HepG2 (cell line): ENCODE measurements around the gene UBE2L6. TPM values are rescaled to one million over a fixed set of nuclear protein-coding genes. Genes with fewer than 3 reads are reported as not detected.

Experiments
- EEA1 ChIP-seq: sonication (generic); formaldehyde crosslinking; IDR thresholded peaks from 2 replicates; pipeline ENCODE4 v1.5.1; 2020; ENCODE audit warnings: mild to moderate bottlenecking, missing genetic modification reagents, borderline replicate concordance
- SP1 ChIP-seq, 2 experiments: fragments of 450-650 bp in 1 of 2; sonication (generic) in 1 of 2; formaldehyde crosslinking in 1 of 2; IDR thresholded peaks; 2 replicates each; pipeline versions ENCODE4 v1.4.0 to v1.6.1; 2016 to 2020; ENCODE audit warnings: missing genetic modification reagents in 1 of 2
- TGIF2 ChIP-seq: IDR thresholded peaks from 2 replicates; pipeline ENCODE4 v1.6.1; 2016; ENCODE audit warnings: control low read depth, missing compliant biosample characterization
- ZNF124 ChIP-seq: sonication (generic); formaldehyde crosslinking; IDR thresholded peaks from 2 replicates; pipeline ENCODE4 v1.4.0; 2020; ENCODE audit warnings: missing genetic modification reagents
- ZNF180 ChIP-seq: sonication (generic); formaldehyde crosslinking; IDR thresholded peaks from 2 replicates; pipeline ENCODE4 v1.4.0; 2020; ENCODE audit warnings: low read depth, missing genetic modification reagents, borderline replicate concordance
- ZNF720 ChIP-seq: sonication (generic); formaldehyde crosslinking; IDR thresholded peaks from 2 replicates; pipeline ENCODE4 v1.4.0; 2020; ENCODE audit warnings: missing genetic modification reagents
- ZNF792 ChIP-seq: IDR thresholded peaks from 2 replicates; pipeline ENCODE4 v1.6.1; 2016
- ZSCAN12 ChIP-seq: sonication (generic); formaldehyde crosslinking; IDR thresholded peaks from 2 replicates; pipeline ENCODE4 v1.9.0; 2021; ENCODE audit warnings: mild to moderate bottlenecking, missing genetic modification reagents
- polyA plus RNA-seq, 8 experiments: library from polyadenylated mRNA; depleted of rRNA in 3 of 8; stranded (reverse) in 7 of 8; unstranded in 1 of 8; fragments of >200 nt; fragmentation: Illumina TruSeq in 4 of 8; extraction: Trizol in 4 of 8; gene quantifications; 2 replicates each; pipeline versions ENCODE4 v1.2.1 to v1.2.3, GENCODE V29; 2011 to 2016; ENCODE audit warnings: low read depth in 4 of 8, missing spikeins in 1 of 8, mixed read lengths in 1 of 8; ENCODE audit not compliant: insufficient read depth in 1 of 8
- total RNA-seq, 5 experiments: library from RNA; depleted of rRNA; stranded (reverse); fragments of >200 nt; fragmentation: Illumina TruSeq; extraction: Trizol; gene quantifications; 2 replicates each; pipeline ENCODE4 v1.2.3, GENCODE V29; 2016; ENCODE audit warnings: low read depth in 1 of 5
- TF ChIP-seq, protein P1 (sequence below): IDR thresholded peaks from 2 replicates; pipeline ENCODE4 v1.6.1; 2012; ENCODE audit warnings: low read length, improper control_type of control experiment
- TF ChIP-seq, protein P2 (sequence below): IDR thresholded peaks from 2 replicates; pipeline ENCODE4 v1.6.1; 2016; ENCODE audit warnings: low read depth, control low read depth
- TF ChIP-seq, protein P3 (sequence below): sonication (generic); formaldehyde crosslinking; IDR thresholded peaks from 2 replicates; pipeline ENCODE4 v1.9.0; 2022; ENCODE audit warnings: missing genetic modification reagents, mild to moderate bottlenecking, borderline replicate concordance
- TF ChIP-seq, protein P4 (sequence below): sonication (generic); formaldehyde crosslinking; IDR thresholded peaks from 2 replicates; pipeline ENCODE4 v1.5.0; 2020; ENCODE audit warnings: missing genetic modification reagents, mild to moderate bottlenecking, borderline replicate concordance
- TF ChIP-seq, protein P5 (sequence below): sonication (generic); formaldehyde crosslinking; IDR thresholded peaks from one replicate; pipeline ENCODE4 v1.5.1; 2020; ENCODE audit warnings: mild to moderate bottlenecking, missing genetic modification reagents; ENCODE audit errors: not compliant biosample characterization

The UBE2L6 gene
- total and polyA plus RNA-seq, 2 of the 13 experiments (the other 11 are each of a cell fraction or from before 2014, with no cell fraction given): 30.3 to 30.4 TPM

DNA sequence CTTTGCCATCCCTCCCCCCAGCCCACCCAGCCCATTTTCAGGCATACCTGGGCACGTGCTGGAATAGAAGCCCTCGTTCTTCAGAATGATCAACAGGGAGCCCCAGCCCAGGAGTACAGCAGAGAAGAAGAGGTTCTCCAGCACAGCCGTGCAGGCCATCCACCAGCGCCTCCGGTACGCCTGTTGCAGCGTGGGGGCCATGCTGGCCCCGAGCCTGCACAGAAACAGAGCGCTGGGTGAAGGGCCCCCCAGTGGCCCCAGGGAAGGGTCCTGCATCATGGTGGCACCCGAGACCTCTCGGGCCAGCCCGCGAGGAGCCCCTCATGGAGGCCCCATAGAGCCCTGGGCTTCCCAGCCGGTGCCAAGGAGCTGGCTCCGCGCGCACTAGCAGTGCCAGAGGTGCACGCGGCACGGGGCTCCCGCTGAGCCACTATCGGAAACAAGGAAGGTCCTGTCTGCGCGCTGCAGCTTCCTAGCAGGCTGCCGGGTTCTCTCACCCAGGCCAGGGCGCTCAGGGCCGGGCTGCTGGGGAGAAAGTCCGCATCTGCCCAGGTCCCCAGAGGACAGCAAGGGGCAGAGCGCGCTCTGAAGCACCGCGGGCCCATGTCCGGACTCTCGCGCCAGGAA, 53.4 kb downstream of the UBE2L6 start (continued):
- TF ChIP-seq, protein P1, sequence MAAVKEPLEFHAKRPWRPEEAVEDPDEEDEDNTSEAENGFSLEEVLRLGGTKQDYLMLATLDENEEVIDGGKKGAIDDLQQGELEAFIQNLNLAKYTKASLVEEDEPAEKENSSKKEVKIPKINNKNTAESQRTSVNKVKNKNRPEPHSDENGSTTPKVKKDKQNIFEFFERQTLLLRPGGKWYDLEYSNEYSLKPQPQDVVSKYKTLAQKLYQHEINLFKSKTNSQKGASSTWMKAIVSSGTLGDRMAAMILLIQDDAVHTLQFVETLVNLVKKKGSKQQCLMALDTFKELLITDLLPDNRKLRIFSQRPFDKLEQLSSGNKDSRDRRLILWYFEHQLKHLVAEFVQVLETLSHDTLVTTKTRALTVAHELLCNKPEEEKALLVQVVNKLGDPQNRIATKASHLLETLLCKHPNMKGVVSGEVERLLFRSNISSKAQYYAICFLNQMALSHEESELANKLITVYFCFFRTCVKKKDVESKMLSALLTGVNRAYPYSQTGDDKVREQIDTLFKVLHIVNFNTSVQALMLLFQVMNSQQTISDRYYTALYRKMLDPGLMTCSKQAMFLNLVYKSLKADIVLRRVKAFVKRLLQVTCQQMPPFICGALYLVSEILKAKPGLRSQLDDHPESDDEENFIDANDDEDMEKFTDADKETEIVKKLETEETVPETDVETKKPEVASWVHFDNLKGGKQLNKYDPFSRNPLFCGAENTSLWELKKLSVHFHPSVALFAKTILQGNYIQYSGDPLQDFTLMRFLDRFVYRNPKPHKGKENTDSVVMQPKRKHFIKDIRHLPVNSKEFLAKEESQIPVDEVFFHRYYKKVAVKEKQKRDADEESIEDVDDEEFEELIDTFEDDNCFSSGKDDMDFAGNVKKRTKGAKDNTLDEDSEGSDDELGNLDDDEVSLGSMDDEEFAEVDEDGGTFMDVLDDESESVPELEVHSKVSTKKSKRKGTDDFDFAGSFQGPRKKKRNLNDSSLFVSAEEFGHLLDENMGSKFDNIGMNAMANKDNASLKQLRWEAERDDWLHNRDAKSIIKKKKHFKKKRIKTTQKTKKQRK: no peak
- TF ChIP-seq, protein P2, sequence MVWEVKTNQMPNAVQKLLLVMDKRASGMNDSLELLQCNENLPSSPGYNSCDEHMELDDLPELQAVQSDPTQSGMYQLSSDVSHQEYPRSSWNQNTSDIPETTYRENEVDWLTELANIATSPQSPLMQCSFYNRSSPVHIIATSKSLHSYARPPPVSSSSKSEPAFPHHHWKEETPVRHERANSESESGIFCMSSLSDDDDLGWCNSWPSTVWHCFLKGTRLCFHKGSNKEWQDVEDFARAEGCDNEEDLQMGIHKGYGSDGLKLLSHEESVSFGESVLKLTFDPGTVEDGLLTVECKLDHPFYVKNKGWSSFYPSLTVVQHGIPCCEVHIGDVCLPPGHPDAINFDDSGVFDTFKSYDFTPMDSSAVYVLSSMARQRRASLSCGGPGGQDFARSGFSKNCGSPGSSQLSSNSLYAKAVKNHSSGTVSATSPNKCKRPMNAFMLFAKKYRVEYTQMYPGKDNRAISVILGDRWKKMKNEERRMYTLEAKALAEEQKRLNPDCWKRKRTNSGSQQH (CRISPR knock-in tag): no peak
- TF ChIP-seq, protein P3, sequence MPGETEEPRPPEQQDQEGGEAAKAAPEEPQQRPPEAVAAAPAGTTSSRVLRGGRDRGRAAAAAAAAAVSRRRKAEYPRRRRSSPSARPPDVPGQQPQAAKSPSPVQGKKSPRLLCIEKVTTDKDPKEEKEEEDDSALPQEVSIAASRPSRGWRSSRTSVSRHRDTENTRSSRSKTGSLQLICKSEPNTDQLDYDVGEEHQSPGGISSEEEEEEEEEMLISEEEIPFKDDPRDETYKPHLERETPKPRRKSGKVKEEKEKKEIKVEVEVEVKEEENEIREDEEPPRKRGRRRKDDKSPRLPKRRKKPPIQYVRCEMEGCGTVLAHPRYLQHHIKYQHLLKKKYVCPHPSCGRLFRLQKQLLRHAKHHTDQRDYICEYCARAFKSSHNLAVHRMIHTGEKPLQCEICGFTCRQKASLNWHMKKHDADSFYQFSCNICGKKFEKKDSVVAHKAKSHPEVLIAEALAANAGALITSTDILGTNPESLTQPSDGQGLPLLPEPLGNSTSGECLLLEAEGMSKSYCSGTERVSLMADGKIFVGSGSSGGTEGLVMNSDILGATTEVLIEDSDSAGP (CRISPR knock-in tag): peak; percentile 67; the same call in 1 of the 2 replicates
- TF ChIP-seq, protein P4, sequence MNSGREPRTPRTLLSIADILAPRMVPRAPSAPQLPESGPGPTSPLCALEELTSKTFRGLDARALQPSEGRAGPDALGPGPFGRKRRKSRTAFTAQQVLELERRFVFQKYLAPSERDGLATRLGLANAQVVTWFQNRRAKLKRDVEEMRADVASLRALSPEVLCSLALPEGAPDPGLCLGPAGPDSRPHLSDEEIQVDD (CRISPR knock-in tag): no peak
- TF ChIP-seq ZSCAN12: no peak
- TF ChIP-seq ZNF180 (CRISPR knock-in tag): no peak
- TF ChIP-seq, protein P5, sequence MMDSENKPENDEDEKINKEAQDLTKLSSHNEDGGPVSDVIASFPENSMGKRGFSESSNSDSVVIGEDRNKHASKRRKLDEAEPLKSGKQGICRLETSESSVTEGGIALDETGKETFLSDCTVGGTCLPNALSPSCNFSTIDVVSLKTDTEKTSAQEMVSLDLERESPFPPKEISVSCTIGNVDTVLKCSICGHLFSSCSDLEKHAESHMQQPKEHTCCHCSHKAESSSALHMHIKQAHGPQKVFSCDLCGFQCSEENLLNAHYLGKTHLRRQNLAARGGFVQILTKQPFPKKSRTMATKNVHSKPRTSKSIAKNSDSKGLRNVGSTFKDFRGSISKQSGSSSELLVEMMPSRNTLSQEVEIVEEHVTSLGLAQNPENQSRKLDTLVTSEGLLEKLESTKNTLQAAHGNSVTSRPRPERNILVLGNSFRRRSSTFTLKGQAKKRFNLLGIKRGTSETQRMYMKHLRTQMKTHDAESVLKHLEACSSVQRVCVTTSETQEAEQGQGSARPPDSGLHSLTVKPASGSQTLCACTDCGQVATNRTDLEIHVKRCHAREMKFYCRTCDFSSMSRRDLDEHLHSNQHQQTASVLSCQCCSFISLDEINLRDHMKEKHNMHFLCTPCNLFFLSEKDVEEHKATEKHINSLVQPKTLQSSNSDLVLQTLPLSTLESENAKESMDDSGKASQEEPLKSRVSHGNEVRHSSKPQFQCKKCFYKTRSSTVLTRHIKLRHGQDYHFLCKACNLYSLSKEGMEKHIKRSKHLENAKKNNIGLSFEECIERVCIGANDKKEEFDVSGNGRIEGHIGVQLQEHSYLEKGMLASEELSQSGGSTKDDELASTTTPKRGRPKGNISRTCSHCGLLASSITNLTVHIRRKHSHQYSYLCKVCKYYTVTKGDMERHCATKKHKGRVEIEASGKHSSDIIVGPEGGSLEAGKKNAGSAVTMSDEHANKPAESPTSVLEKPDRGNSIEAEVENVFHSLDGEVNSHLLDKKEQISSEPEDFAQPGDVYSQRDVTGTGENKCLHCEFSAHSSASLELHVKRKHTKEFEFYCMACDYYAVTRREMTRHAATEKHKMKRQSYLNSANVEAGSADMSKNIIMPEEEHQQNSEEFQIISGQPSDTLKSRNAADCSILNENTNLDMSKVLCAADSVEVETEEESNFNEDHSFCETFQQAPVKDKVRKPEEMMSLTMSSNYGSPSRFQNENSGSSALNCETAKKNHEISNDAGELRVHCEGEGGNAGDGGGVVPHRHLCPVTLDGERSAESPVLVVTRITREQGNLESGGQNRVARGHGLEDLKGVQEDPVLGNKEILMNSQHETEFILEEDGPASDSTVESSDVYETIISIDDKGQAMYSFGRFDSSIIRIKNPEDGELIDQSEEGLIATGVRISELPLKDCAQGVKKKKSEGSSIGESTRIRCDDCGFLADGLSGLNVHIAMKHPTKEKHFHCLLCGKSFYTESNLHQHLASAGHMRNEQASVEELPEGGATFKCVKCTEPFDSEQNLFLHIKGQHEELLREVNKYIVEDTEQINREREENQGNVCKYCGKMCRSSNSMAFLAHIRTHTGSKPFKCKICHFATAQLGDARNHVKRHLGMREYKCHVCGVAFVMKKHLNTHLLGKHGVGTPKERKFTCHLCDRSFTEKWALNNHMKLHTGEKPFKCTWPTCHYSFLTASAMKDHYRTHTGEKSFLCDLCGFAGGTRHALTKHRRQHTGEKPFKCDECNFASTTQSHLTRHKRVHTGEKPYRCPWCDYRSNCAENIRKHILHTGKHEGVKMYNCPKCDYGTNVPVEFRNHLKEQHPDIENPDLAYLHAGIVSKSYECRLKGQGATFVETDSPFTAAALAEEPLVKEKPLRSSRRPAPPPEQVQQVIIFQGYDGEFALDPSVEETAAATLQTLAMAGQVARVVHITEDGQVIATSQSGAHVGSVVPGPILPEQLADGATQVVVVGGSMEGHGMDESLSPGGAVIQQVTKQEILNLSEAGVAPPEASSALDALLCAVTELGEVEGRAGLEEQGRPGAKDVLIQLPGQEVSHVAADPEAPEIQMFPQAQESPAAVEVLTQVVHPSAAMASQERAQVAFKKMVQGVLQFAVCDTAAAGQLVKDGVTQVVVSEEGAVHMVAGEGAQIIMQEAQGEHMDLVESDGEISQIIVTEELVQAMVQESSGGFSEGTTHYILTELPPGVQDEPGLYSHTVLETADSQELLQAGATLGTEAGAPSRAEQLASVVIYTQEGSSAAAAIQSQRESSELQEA (CRISPR knock-in tag): no peak
- TF ChIP-seq ZNF124: no peak
- no peak for TF ChIP-seq ZNF720 (CRISPR knock-in tag)
- no peak for TF ChIP-seq ZNF792
- TF ChIP-seq TGIF2 (CRISPR knock-in tag): no peak
- TF ChIP-seq SP1 (IDR thresholded peaks at IDR 0.05): no peak
- no peak; the same call in 1 of the 2 replicates for TF ChIP-seq SP1 (CRISPR knock-in tag; IDR thresholded peaks at IDR 0.05)
- TF ChIP-seq EEA1: no peak
